ENCODE data around the gene WASL. TPM values are rescaled to one million over a fixed set of nuclear protein-coding genes. Genes with fewer than 3 reads are reported as not detected.
A peak's percentile ranks its signal among the peaks of the same experiment; 100 is the strongest.

The WASL gene
- polyA plus RNA-seq, 1 donor (not counting 4 experiments of a cell fraction or from before 2014, with no cell fraction given), result 17.5 TPM

GRCh38 chr7:123750389-123751230 lies 1.8 kb upstream of the WASL start:
- Histone ChIP-seq H3K4me3 (ENCODE audit: control insufficient read depth in 2 of 3, extremely low read depth in 1 of 3, insufficient read depth in 2 of 3, low read depth in 1 of 3, low read length in 3 of 3) (peak overlapping the region; percentile 68 to 89 (median 84)), H3K9ac (ENCODE audit: control insufficient read depth, extremely low read depth, insufficient read depth, low read length) (peak overlapping the region; percentile 98), H3K27me3 (ENCODE audit: control insufficient read depth, extremely low read depth, insufficient read depth, low read length) (no peaks in the 10 kb centered on the region)

GRCh38 chr7:123749537-123749857 lies 694 bp upstream of the WASL start:
- no peaks in the 10 kb centered on the region for H3K9me1 ChIP-seq (ENCODE audit: control insufficient read depth, extremely low read depth, insufficient read depth, low read length)
- no peaks in the 10 kb centered on the region for H3K27me3 ChIP-seq (ENCODE audit: control insufficient read depth, extremely low read depth, insufficient read depth, low read length)
- no peaks in the 10 kb centered on the region for H3K36me3 ChIP-seq (ENCODE audit: control insufficient read depth in 2 of 2, extremely low read depth in 1 of 2, insufficient read depth in 2 of 2, low read length in 2 of 2)
- peak overlapping the region; percentile 96 for H3K4me2 ChIP-seq (ENCODE audit: control insufficient read depth, extremely low read depth, insufficient read depth, low read depth, low read length)
- peak overlapping the region; percentile 98 for H3K9ac ChIP-seq (ENCODE audit: control insufficient read depth, extremely low read depth, insufficient read depth, low read length)
- no peak for TF ChIP-seq EZH2 (IDR thresholded peaks at IDR 0.05; ENCODE audit: low read length)
- peak in 1 of 3 experiments; percentile 18 for TF ChIP-seq CTCF (optimal IDR thresholded peaks at IDR 0.05 in 1 of 3, IDR thresholded peaks at IDR 0.05 in 1 of 3, conservative IDR thresholded peaks at IDR 0.05 in 1 of 3; ENCODE audit: extremely low read depth in 1 of 3, insufficient read depth in 2 of 3, low read length in 3 of 3)
- no peaks in the 10 kb centered on the region for H3K9me3 ChIP-seq (ENCODE audit: control insufficient read depth, low read depth, low read length)
- H4K20me1 ChIP-seq (ENCODE audit: control insufficient read depth, extremely low read depth, insufficient read depth, low read length), result peaks cover 7% of the 10 kb centered on the region
- H3K27ac ChIP-seq (ENCODE audit: control insufficient read depth, insufficient read depth, low read length), result peak overlapping the region; percentile 98
- peaks cover 52% of the 10 kb centered on the region for H3K79me2 ChIP-seq (ENCODE audit: control insufficient read depth, insufficient read depth, low read length)
- H3K4me3 ChIP-seq (ENCODE audit: control insufficient read depth in 2 of 3, extremely low read depth in 1 of 3, insufficient read depth in 2 of 3, low read depth in 1 of 3, low read length in 3 of 3), result peak overlapping the region; percentile 68 to 89 (median 84)
- FAIRE-seq, result no peak
- no peak for DNase-seq (ENCODE audit: low read depth, low spot score)
- dilution Hi-C loops (cut with MboI; ENCODE audit: extremely low pct_ligation_motif_present, low sequenced_read_pairs), result no loop called here
- peak overlapping the region; percentile 92 for H2AFZ ChIP-seq (ENCODE audit: control insufficient read depth, low read length)
- peaks cover 34% of the 10 kb centered on the region for H3K4me1 ChIP-seq (ENCODE audit: control insufficient read depth, extremely low read depth, insufficient read depth, low read length)

More at GRCh38 chr7:123750389-123751230, 1.8 kb upstream of the WASL start:
- Histone ChIP-seq H2AFZ (ENCODE audit: control insufficient read depth, low read length) (no peak overlapping the region), H3K36me3 (ENCODE audit: control insufficient read depth in 2 of 2, extremely low read depth in 1 of 2, insufficient read depth in 2 of 2, low read length in 2 of 2) (no peaks in the 10 kb centered on the region), H3K4me1 (ENCODE audit: control insufficient read depth, extremely low read depth, insufficient read depth, low read length) (peaks cover 34% of the 10 kb centered on the region), H3K4me2 (ENCODE audit: control insufficient read depth, extremely low read depth, insufficient read depth, low read depth, low read length) (peak overlapping the region; percentile 96), H3K9me3 (ENCODE audit: control insufficient read depth, low read depth, low read length) (no peaks in the 10 kb centered on the region), H3K79me2 (ENCODE audit: control insufficient read depth, insufficient read depth, low read length) (peaks cover 41% of the 10 kb centered on the region), H4K20me1 (ENCODE audit: control insufficient read depth, extremely low read depth, insufficient read depth, low read length) (peaks cover 5% of the 10 kb centered on the region), H3K9me1 (ENCODE audit: control insufficient read depth, extremely low read depth, insufficient read depth, low read length) (no peaks in the 10 kb centered on the region), H3K27ac (ENCODE audit: control insufficient read depth, insufficient read depth, low read length) (peak overlapping the region; percentile 98)
- no peak for DNase-seq (ENCODE audit: low read depth, low spot score)
- TF ChIP-seq CTCF (optimal IDR thresholded peaks at IDR 0.05 in 1 of 3, IDR thresholded peaks at IDR 0.05 in 1 of 3, conservative IDR thresholded peaks at IDR 0.05 in 1 of 3; ENCODE audit: extremely low read depth in 1 of 3, insufficient read depth in 2 of 3, low read length in 3 of 3), result no peak
- TF ChIP-seq EZH2 (IDR thresholded peaks at IDR 0.05; ENCODE audit: low read length), result no peak
- dilution Hi-C loops (cut with MboI; ENCODE audit: extremely low pct_ligation_motif_present, low sequenced_read_pairs), result no loop called here
- FAIRE-seq, result no peak
